ENCODE results near the gene HSPH1.

GRCh38 chr13:31179754-31180153 lies 18.1 kb upstream of the HSPH1 start:
- TF ChIP-seq YY1 (IDR thresholded peaks at IDR 0.05; ENCODE audit: insufficient read depth, insufficient read length) (no peak), ZNF274 (IDR thresholded peaks at IDR 0.05; ENCODE audit: low read depth, low read length) (no peak), SUZ12 (IDR thresholded peaks at IDR 0.05; ENCODE audit: extremely low read depth, insufficient read depth, insufficient read length) (no peak)

All from NT2/D1 (cell line).